GM21576 (cell line): ENCODE results near the gene KRTAP24-1.

Source experiments
- ATAC-seq: cut with Tn5 transposase; IDR thresholded peaks from one replicate; pipeline ENCODE4 v1.9.1; 2021; ENCODE audit warnings: mild to moderate bottlenecking, moderate library complexity; ENCODE audit not compliant: unreplicated experiment

The KRTAP24-1 gene

GRCh38 chr21:30234643-30235042 lies 48.1 kb downstream of the KRTAP24-1 start:
- no peak for ATAC-seq

- ATAC-seq, result no peak
Observed at GRCh38 chr21:30234050-30234449, 48.7 kb downstream of the KRTAP24-1 start.

GRCh38 chr21:30233228-30234020 lies 49.3 kb downstream of the KRTAP24-1 start:
- no peak for ATAC-seq

DNA sequence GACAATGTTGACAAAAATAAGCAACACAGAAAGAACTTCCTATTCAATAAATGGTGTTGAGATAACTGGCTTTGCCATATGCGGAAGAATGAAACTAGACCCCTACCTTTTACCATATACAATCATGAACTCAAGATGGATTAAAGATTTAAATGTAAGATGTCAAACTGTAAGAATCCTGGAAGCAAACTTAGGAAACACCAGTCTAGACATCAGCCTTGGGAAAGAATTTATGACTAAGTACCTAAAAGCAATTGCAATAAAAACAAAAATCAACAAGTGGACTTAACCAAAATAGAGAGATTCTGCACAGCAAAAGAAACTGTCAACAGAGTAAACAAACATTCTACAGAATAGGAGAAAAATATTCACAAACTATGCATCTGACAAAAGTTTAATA lies 50.7 kb downstream of the KRTAP24-1 start:
- ATAC-seq, result no peak
